ENCODE results near the gene MRPS7.

The MRPS7 gene

DNA sequence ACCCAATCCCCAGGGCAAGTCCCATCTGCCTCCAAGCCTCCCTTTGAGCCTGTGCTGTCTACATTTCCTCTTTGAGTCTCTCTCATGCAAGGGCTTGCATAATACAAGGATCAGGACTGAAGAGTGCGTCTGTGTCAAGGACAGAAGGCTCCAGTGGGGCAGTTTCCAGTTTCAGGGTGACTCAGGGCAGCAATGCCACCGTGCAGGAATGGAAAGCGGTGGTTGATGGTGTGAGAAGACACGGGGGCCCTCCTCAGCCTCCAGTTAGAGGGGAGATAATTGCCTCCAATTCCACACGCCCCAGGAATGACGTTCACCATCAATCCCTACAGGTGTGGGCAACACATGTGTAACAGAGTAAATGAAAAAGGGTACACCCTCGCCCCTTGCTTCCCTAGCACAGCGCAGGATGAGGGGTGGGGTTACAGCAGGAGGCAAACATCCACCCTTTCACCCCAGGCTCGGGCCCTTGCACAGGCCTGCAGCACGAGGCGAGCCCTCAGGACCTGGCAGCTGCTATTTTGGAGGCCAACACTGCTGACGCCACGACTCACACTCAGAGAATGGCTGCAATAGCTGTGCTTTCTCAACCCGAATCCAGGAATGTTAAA is 52.4 kb downstream of the MRPS7 start:
- no peak for DNase-seq

DNA sequence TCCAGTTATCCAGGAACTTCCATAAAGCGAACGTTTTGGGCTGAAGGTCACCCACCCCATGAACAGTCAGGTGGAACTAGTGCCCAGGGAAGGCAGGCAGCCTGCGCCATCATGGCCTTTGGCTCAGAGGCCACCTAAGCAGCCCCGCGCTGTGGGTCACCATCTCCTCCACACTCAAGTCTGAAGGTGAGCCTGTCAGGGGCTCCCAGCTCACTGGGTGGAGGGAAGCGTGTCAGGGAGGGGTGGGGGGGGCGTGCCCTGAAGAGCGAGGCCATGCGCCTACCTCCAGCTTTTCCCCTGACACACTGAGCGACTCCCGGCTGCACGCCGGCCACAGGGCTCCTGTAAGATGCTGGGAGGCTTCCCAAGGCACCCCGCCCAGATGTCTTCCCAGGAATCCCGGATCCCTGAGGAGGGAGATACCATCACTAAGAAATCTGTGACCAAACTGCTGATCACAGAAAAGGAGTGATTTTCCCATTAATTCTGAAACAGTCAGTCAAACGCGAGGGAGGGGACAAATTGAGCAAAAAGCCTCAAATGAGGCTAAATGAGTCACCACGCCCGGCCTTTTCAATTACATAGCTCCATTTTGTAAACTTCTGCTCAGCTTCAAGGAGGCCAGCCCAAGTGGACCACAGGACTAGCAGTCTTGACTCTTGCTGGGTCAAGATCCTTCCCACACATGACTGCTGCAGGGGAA is 54.0 kb downstream of the MRPS7 start:
- no peak for DNase-seq
